ENCODE measurements around the gene DPH3.
"Not testable (repeated sequence)": the region's sequence is repeated elsewhere in the genome, so short reads cannot be mapped to it uniquely, and the experiment has no call there.

Gene DPH3

GRCh38 chr3:16264708-16265454 is at the start of gene DPH3, which contains the start of gene OXNAD1:
Gene DPH3, minus strand, starts transcription at chr3:16264943. Its CDS starts 67 bp downstream, at chr3:16264876.
Gene OXNAD1, plus strand, starts transcription at chr3:16265212. Its CDS starts 5,741 bp downstream, at chr3:16270953.
- DNase-seq, result peak; percentile 100

- peak; percentile 70 for DNase-seq
Measured at GRCh38 chr3:16313886-16314645, 49.3 kb upstream of the DPH3 start.

- DNase-seq, result peak; percentile 90
Measured at GRCh38 chr3:16311960-16312451, 47.3 kb upstream of the DPH3 start.

DNA sequence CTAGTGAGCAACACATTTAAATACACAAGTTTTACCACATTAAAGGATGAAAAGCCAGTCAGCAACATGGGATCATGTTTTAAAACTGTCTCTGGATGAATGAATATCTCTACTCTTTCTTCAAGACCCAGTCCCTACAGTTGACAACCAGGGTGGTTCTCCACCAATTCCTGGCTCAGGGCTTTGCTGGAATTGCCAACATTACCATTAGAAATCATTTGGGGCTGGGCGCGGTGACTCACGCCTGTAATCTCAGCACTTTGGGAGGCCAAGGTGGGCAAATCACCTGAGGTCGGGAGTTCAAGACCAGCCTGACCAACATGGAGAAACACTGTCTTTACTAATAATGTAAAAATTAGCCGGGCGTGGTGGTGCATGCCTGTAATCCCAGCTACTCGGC is 45.7 kb upstream of the DPH3 start:
- DNase-seq, result not testable (repeated sequence)

GRCh38 chr3:16309558-16309957 is 44.8 kb upstream of the DPH3 start:
- peak; percentile 79 for DNase-seq

GRCh38 chr3:16308727-16309126 is 44.0 kb upstream of the DPH3 start:
- no peak for DNase-seq

GRCh38 chr3:16307832-16308531 is 43.2 kb upstream of the DPH3 start:
- DNase-seq, result no peak

GRCh38 chr3:16305111-16305541 is 40.4 kb upstream of the DPH3 start:
- peak; percentile 10 for DNase-seq

- DNase-seq, result peak; percentile 87
Measured at GRCh38 chr3:16304061-16305010, 39.6 kb upstream of the DPH3 start.

- DNase-seq, result peak; percentile 78
Measured at GRCh38 chr3:16303037-16303575, 38.4 kb upstream of the DPH3 start.

- no peak for DNase-seq
Measured at GRCh38 chr3:16302082-16302631, 37.4 kb upstream of the DPH3 start.

- DNase-seq, result peak; percentile 19
Measured at GRCh38 chr3:16301507-16301906, 36.8 kb upstream of the DPH3 start.

DNA sequence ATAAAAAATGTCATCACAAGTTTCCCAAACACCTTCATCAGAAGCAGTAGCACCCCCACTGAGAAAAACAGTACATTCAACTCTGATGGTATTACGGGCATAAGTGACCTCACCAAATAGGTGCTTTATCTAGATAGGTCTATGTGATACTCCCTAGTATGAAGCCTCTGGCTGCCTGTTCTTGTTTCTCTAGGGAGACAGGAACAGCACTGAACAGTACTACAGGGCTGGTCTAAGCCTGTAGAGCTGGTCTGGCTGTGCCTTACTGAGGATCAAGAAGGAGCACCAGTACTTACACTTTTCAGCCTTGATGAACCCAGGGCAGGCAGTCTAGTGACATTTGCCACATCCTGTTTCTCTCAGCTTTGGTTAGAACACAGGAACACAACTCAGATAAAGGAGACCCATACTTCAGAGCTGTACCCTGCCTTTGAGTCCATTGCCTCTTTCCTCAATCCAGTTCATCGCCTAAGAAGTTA is 36.2 kb upstream of the DPH3 start:
- peak; percentile 88 for DNase-seq

GRCh38 chr3:16300307-16300706 is 35.6 kb upstream of the DPH3 start:
- DNase-seq, result peak; percentile 54

DNA sequence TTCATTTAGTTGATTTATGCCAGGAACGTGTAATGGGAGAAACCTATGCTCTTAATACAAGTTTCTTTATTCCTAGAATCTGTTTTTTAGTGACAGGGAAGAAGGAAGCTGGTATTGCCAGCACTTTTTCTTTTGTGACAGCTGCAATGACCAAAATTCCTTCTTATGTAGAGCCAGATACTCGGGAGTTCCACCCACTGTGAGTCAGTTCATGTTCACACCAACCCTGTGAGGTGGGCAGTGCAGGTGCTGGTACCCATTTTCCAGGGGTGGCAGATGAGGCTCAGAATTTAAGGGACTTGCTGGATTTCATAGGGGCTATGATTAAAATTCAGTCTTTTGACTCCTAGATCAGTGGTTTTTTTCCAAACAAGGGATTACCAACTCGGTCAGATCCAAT is 35.0 kb upstream of the DPH3 start:
- no peak for DNase-seq

DNA sequence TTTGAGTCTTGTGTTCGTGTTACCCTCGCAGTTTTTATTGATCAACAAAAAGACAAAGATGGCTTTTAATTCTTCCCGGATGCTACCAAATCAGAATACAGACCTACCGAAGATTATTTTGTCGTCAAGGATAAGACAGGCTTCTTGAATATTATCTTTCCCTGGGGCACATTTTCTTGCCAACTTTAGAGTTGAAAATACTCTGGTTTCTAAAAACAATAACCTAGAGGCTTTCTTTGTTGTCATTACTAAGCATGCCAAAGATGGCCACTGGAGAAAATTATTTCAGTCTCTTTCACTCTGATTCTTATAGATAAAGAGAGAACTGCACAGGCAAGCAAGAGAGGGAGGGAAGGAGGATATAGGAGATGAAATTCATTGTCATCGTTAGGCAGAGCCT is 34.1 kb upstream of the DPH3 start:
- DNase-seq, result no peak

- DNase-seq, result no peak
Measured at GRCh38 chr3:16297997-16298885, 33.5 kb upstream of the DPH3 start.

GRCh38 chr3:16295298-16295890 is 30.7 kb upstream of the DPH3 start:
- DNase-seq, result no peak

- no peak for DNase-seq
Measured at GRCh38 chr3:16294844-16295243, 30.1 kb upstream of the DPH3 start.

DNA sequence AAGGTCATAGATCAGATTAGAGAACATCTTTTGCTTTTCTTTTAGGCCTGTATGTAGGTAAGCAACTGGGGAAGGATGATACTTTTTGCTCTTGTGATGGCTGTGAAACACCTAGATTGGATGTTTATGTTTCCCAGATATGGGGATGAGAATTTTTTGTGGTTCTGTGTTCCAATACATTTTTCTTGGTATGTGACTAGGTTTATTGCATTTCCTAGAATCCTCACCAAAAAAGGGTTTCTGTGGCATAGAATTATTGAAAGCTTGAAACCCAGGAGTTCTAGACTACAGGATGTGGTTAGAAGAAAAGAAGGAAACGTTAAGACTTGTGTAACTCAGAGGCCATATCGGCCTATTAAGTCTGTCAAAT is 26.1 kb upstream of the DPH3 start:
- peak; percentile 89 for DNase-seq

All from hematopoietic multipotent progenitor cell treated with erythropoietin and hydrocortisone succinate and interleukin-3 and kit ligand, for 4 days (in vitro differentiated cells).